ENCODE results near the gene HIVEP2. TPM values are rescaled to one million over a fixed set of nuclear protein-coding genes. Genes with fewer than 3 reads are reported as not detected.

HIVEP2 gene
- total and polyA plus RNA-seq, 2 experiments from 2014 or later, result 8.3 to 21.0 TPM

- H3K9me2 ChIP-seq (ENCODE audit: insufficient read depth), result no peaks in the 10 kb centered on the region
- peaks cover 97% of the 10 kb centered on the region for H3K79me2 ChIP-seq (ENCODE audit: insufficient read depth)
- in situ Hi-C loops (cut with MboI), result no loop called here
- H2AFZ ChIP-seq, result no peak overlapping the region
- no peaks in the 10 kb centered on the region; the same call in 1 of the 2 replicates for H4K20me1 ChIP-seq (ENCODE audit: insufficient read depth)
- no peaks in the 10 kb centered on the region for H3K9me3 ChIP-seq (ENCODE audit: low read depth)
- TF ChIP-seq EZH2phosphoT487 (IDR thresholded peaks at IDR 0.05; ENCODE audit: insufficient read depth, low read depth) (no peak), EZH2 (IDR thresholded peaks at IDR 0.05; ENCODE audit: insufficient read depth, poor library complexity, severe bottlenecking) (no peak)
- H3K4me3 ChIP-seq, result 0 out of 2 replicates have a peak overlapping the region, but pooled peaks have one; percentile 33
- H3K4me2 ChIP-seq (ENCODE audit: unreplicated experiment), result peak overlapping the region; percentile 65
- no peaks in the 10 kb centered on the region for H3K36me3 ChIP-seq (ENCODE audit: low read depth)
- peak overlapping the region; percentile 22; the same call in 1 of the 2 replicates for H3K9ac ChIP-seq
- peaks cover 39% of the 10 kb centered on the region for H3K4me1 ChIP-seq (ENCODE audit: insufficient read depth)
- no peaks in the 10 kb centered on the region for H3K27me3 ChIP-seq (replicated peaks; ENCODE audit: insufficient read depth)
- peak; percentile 27 for DNase-seq
- H3K27ac ChIP-seq, result no peak overlapping the region
- WGBS, 2 experiments (ENCODE audit: low coverage in 1 of 2, low lambda C conversion rate in 2 of 2, missing lambda C conversion rate in 2 of 2), result 74% methylated on average over 8 of the region's 8 CpGs
- 0 out of 2 replicates have a peak, but pooled peaks cover 4% of the 10 kb centered on the region for H3F3A ChIP-seq (ENCODE audit: insufficient read depth)
Observed at GRCh38 chr6:142819603-142820337, 125.2 kb downstream of the HIVEP2 start.

- Histone ChIP-seq H3F3A (ENCODE audit: insufficient read depth) (0 out of 2 replicates have a peak, but pooled peaks cover 2% of the 10 kb centered on the region), H4K20me1 (ENCODE audit: insufficient read depth) (no peaks in the 10 kb centered on the region; the same call in 1 of the 2 replicates), H3K9me3 (ENCODE audit: low read depth) (no peaks in the 10 kb centered on the region), H3K27ac (no peak overlapping the region), H3K79me2 (ENCODE audit: insufficient read depth) (peaks cover 97% of the 10 kb centered on the region), H3K4me2 (ENCODE audit: unreplicated experiment) (no peak overlapping the region), H3K9ac (no peak overlapping the region), H3K4me3 (no peak overlapping the region), H3K27me3 (replicated peaks; ENCODE audit: insufficient read depth) (no peaks in the 10 kb centered on the region), H3K4me1 (ENCODE audit: insufficient read depth) (peaks cover 19% of the 10 kb centered on the region; the same call in 1 of the 2 replicates), H3K36me3 (ENCODE audit: low read depth) (no peaks in the 10 kb centered on the region), H2AFZ (no peak overlapping the region), H3K9me2 (ENCODE audit: insufficient read depth) (no peaks in the 10 kb centered on the region)
- no peak for DNase-seq
- TF ChIP-seq EZH2 (IDR thresholded peaks at IDR 0.05; ENCODE audit: insufficient read depth, poor library complexity, severe bottlenecking) (no peak), EZH2phosphoT487 (IDR thresholded peaks at IDR 0.05; ENCODE audit: insufficient read depth, low read depth) (no peak)
- in situ Hi-C loops (cut with MboI), result no loop called here
- WGBS, 2 experiments (ENCODE audit: low coverage in 1 of 2, low lambda C conversion rate in 2 of 2, missing lambda C conversion rate in 2 of 2), result 67 to 68% methylated on average over 4 of the region's 4 CpGs
Observed at GRCh38 chr6:142816486-142816885, 128.5 kb downstream of the HIVEP2 start.

DNA sequence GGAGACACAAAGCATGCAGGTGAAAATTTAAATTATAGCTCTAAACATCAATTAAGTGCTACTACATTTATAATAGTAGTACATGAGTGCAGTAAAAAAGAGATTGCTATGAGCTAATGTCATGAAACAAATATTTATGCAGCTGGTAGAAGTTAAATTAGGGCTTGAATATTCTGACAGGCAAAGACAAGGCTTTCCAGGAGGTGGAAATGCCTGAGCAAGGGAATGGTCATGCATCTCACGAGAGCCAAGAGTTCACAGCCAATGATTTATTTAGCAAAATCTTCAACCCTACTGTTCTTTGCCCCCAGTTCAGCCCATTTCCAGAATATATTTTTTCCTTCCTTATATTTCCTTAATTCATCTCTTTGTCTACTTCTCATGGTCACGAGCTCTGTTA is 128.9 kb downstream of the HIVEP2 start:
- no peaks in the 10 kb centered on the region for H3F3A ChIP-seq (ENCODE audit: insufficient read depth)
- H3K27ac ChIP-seq, result no peak overlapping the region
- H3K4me3 ChIP-seq, result no peak overlapping the region
- no peak overlapping the region for H2AFZ ChIP-seq
- DNase-seq, result no peak
- no peaks in the 10 kb centered on the region for H3K9me3 ChIP-seq (ENCODE audit: low read depth)
- H3K4me2 ChIP-seq (ENCODE audit: unreplicated experiment), result no peak overlapping the region
- H3K36me3 ChIP-seq (ENCODE audit: low read depth), result no peaks in the 10 kb centered on the region
- 14% methylated on average over 2 of the region's 2 CpGs for WGBS, 2 experiments (ENCODE audit: low coverage in 1 of 2, low lambda C conversion rate in 2 of 2, missing lambda C conversion rate in 2 of 2)
- no peaks in the 10 kb centered on the region for H3K9me2 ChIP-seq (ENCODE audit: insufficient read depth)
- no peaks in the 10 kb centered on the region for H3K27me3 ChIP-seq (replicated peaks; ENCODE audit: insufficient read depth)
- no peak overlapping the region for H3K9ac ChIP-seq
- TF ChIP-seq EZH2phosphoT487 (IDR thresholded peaks at IDR 0.05; ENCODE audit: insufficient read depth, low read depth), result no peak
- TF ChIP-seq EZH2 (IDR thresholded peaks at IDR 0.05; ENCODE audit: insufficient read depth, poor library complexity, severe bottlenecking), result no peak
- peaks cover 97% of the 10 kb centered on the region for H3K79me2 ChIP-seq (ENCODE audit: insufficient read depth)
- in situ Hi-C loops (cut with MboI), result no loop called here
- H3K4me1 ChIP-seq (ENCODE audit: insufficient read depth), result peaks cover 18% of the 10 kb centered on the region; the same call in 1 of the 2 replicates
- H4K20me1 ChIP-seq (ENCODE audit: insufficient read depth), result no peaks in the 10 kb centered on the region

DNA sequence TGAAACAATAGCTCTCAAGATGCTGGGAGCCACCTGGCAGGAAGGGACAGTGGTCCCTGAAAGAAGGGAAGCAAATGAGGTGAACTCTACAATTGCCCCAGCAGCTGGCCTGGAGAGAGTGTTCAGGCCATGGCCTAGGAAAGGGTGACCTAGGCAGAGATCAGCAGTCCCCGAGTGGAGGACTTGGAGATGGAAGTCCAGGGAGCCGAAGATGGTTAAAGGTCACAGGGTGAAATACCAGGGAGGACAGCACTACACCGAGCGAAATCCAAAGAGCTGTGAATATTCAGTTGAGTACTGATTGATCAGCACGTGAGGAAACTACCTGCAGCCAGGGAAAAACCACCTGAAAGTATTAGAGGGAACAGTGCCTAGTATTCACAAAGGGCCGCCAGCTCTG is 133.1 kb downstream of the HIVEP2 start:
- peaks cover 96% of the 10 kb centered on the region for H3K79me2 ChIP-seq (ENCODE audit: insufficient read depth)
- WGBS, 2 experiments (ENCODE audit: low coverage in 1 of 2, low lambda C conversion rate in 2 of 2, missing lambda C conversion rate in 2 of 2), result 95 to 98% methylated on average over 6 of the region's 6 CpGs
- no peaks in the 10 kb centered on the region for H3K9me2 ChIP-seq (ENCODE audit: insufficient read depth)
- DNase-seq, result no peak
- no peaks in the 10 kb centered on the region for H3K36me3 ChIP-seq (ENCODE audit: low read depth)
- TF ChIP-seq EZH2phosphoT487 (IDR thresholded peaks at IDR 0.05; ENCODE audit: insufficient read depth, low read depth) (no peak), EZH2 (IDR thresholded peaks at IDR 0.05; ENCODE audit: insufficient read depth, poor library complexity, severe bottlenecking) (no peak)
- no peak overlapping the region for H2AFZ ChIP-seq
- H3K27ac ChIP-seq, result no peak overlapping the region
- H3K4me2 ChIP-seq (ENCODE audit: unreplicated experiment), result no peak overlapping the region
- no peaks in the 10 kb centered on the region for H3F3A ChIP-seq (ENCODE audit: insufficient read depth)
- H3K4me1 ChIP-seq (ENCODE audit: insufficient read depth), result peaks cover 6% of the 10 kb centered on the region; the same call in 1 of the 2 replicates
- H3K4me3 ChIP-seq, result no peak overlapping the region
- H3K9me3 ChIP-seq (ENCODE audit: low read depth), result no peaks in the 10 kb centered on the region
- no peak overlapping the region for H3K9ac ChIP-seq
- H3K27me3 ChIP-seq (replicated peaks; ENCODE audit: insufficient read depth), result no peaks in the 10 kb centered on the region
- H4K20me1 ChIP-seq (ENCODE audit: insufficient read depth), result no peaks in the 10 kb centered on the region
- in situ Hi-C loops (cut with MboI), result no loop called here
